DOHH2 (cell line): ENCODE data around the gene MLLT10.
"Not testable (repeated sequence)": the region's sequence is repeated elsewhere in the genome, so short reads cannot be mapped to it uniquely, and the experiment has no call there.

Experiments
- H3F3A ChIP-seq: fragments of 200-600 bp; sonication (generic), shearing (Covaris generic); 2 replicates; pipeline ENCODE4 v1.6.0; 2016; ENCODE audit warnings: antibody characterized with exemption, mild to moderate bottlenecking; ENCODE audit not compliant: control insufficient read depth, insufficient read depth
- H3K27ac ChIP-seq: fragments of 200-600 bp; sonication (generic); 2 replicates; pipeline ENCODE4 v1.5.1; 2014; ENCODE audit warnings: low read depth, mild to moderate bottlenecking, low read length, moderate library complexity
- H3K27me3 ChIP-seq: fragments of 200-600 bp; sonication (generic); 2 replicates; pipeline ENCODE4 v1.6.1; 2014; ENCODE audit warnings: mild to moderate bottlenecking, low read length, mixed read lengths; ENCODE audit not compliant: control insufficient read depth
- H3K36me3 ChIP-seq: fragments of 200-600 bp; sonication (generic); 2 replicates; pipeline ENCODE4 v1.6.1; 2014; ENCODE audit warnings: mild to moderate bottlenecking, low read length, moderate library complexity, mixed read lengths; ENCODE audit not compliant: control insufficient read depth
- H3K4me1 ChIP-seq: fragments of 200-600 bp; sonication (generic); 2 replicates; pipeline ENCODE4 v1.6.1; 2014; ENCODE audit warnings: mild to moderate bottlenecking, low read length, mixed read lengths; ENCODE audit not compliant: control insufficient read depth
- H3K4me2 ChIP-seq: fragments of 200-600 bp; sonication (generic); 2 replicates; pipeline ENCODE4 v1.6.0; 2014; ENCODE audit warnings: mild to moderate bottlenecking, low read length, moderate library complexity
- H3K4me3 ChIP-seq: fragments of 200-600 bp; sonication (generic); 2 replicates; pipeline ENCODE4 v1.5.1; 2014; ENCODE audit warnings: mild to moderate bottlenecking, low read length, mixed read lengths
- H3K79me2 ChIP-seq: fragments of 200-600 bp; sonication (generic); 2 replicates; pipeline ENCODE4 v1.6.1; 2014; ENCODE audit warnings: mild to moderate bottlenecking, low read length, mixed read lengths; ENCODE audit not compliant: control insufficient read depth
- H3K9me2 ChIP-seq: fragments of 200-600 bp; sonication (generic); replicated peaks from 2 replicates; pipeline ENCODE4 v1.6.1; 2014; ENCODE audit warnings: mild to moderate bottlenecking, low read length, mixed read lengths; ENCODE audit not compliant: control insufficient read depth
- H3K9me3 ChIP-seq: fragments of 200-600 bp; sonication (generic); 2 replicates; pipeline ENCODE4 v1.6.1; 2014; ENCODE audit warnings: antibody characterized with exemption, low read length, mixed read lengths; ENCODE audit not compliant: control insufficient read depth, insufficient read depth
- H4K20me1 ChIP-seq: fragments of 200-600 bp; sonication (generic); 2 replicates; pipeline ENCODE4 v1.6.0; 2014; ENCODE audit warnings: low read depth, mild to moderate bottlenecking, antibody characterized with exemption, low read length, moderate library complexity; ENCODE audit not compliant: control insufficient read depth, insufficient read depth
- CTCF ChIP-seq: fragments of 200-600 bp; sonication (generic); IDR thresholded peaks from one replicate; pipeline ENCODE4 v1.5.1; 2014; ENCODE audit warnings: antibody characterized with exemption, mild to moderate bottlenecking, low read depth, low read length; ENCODE audit not compliant: poor library complexity, severe bottlenecking
- EZH2phosphoT487 ChIP-seq: fragments of 200-600 bp; sonication (generic); IDR thresholded peaks from 2 replicates; pipeline ENCODE4 v1.6.1; 2017; ENCODE audit warnings: borderline replicate concordance, mild to moderate bottlenecking, antibody characterized with exemption, low read length, moderate library complexity, mixed read lengths

Gene MLLT10

GRCh38 chr10:21627331-21627730 lies 93.3 kb downstream of the MLLT10 start:
- Histone ChIP-seq H3K4me1 (no peaks in the 10 kb centered on the region), H3K79me2 (peaks cover 2% of the 10 kb centered on the region; the same call in 1 of the 2 replicates), H3K9me3 (no peaks in the 10 kb centered on the region), H3F3A (no peaks in the 10 kb centered on the region), H3K27ac (no peak overlapping the region), H4K20me1 (no peaks in the 10 kb centered on the region; the same call in 1 of the 2 replicates), H3K36me3 (peaks cover 71% of the 10 kb centered on the region), H3K4me2 (no peak overlapping the region), H3K4me3 (no peak overlapping the region), H3K9me2 (no peaks in the 10 kb centered on the region), H3K27me3 (no peaks in the 10 kb centered on the region)
- no peak for TF ChIP-seq EZH2phosphoT487
- TF ChIP-seq CTCF: no peak

- TF ChIP-seq CTCF: no peak
- no peak for TF ChIP-seq EZH2phosphoT487
- H3K27me3 ChIP-seq: no peaks in the 10 kb centered on the region
- no peaks in the 10 kb centered on the region for H3K9me3 ChIP-seq
- H3K36me3 ChIP-seq: peaks cover 65% of the 10 kb centered on the region
- H3K4me1 ChIP-seq: no peaks in the 10 kb centered on the region
- H3K9me2 ChIP-seq: no peaks in the 10 kb centered on the region
- H3K79me2 ChIP-seq: peaks cover 2% of the 10 kb centered on the region; the same call in 1 of the 2 replicates
- no peak overlapping the region for H3K4me3 ChIP-seq
- H3K4me2 ChIP-seq: no peak overlapping the region
- H3F3A ChIP-seq: no peaks in the 10 kb centered on the region
- no peaks in the 10 kb centered on the region; the same call in 1 of the 2 replicates for H4K20me1 ChIP-seq
- no peak overlapping the region for H3K27ac ChIP-seq
Measured at GRCh38 chr10:21628023-21628422, 94.0 kb downstream of the MLLT10 start.

DNA sequence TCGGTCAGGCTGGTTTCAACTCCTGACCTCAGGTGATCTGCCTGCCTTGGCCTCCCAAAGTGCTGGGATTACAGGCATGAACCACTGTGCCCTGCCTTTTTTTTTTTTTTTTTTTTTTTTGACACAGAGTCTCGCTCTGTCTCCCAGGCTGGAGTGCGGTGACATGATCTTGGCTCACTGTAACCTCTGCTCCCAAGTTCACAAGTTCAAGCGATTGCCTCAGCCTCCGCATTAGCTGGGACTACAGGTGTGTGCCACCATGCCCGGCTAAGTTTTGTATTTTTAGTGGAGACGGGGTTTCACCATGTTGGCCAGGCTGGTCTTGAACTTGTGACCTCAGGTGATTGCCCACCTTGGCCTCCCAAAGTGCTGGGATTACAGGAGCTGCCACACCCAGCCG lies 94.6 kb downstream of the MLLT10 start:
- H3K27ac ChIP-seq, H3K4me2 ChIP-seq, H4K20me1 ChIP-seq, H3K4me3 ChIP-seq, H3K9me3 ChIP-seq, H3K27me3 ChIP-seq, H3K9me2 ChIP-seq, H3K4me1 ChIP-seq, H3K79me2 ChIP-seq, H3F3A ChIP-seq: not testable (repeated sequence)
- H3K36me3 ChIP-seq: peaks cover 59% of the 10 kb centered on the region

DNA sequence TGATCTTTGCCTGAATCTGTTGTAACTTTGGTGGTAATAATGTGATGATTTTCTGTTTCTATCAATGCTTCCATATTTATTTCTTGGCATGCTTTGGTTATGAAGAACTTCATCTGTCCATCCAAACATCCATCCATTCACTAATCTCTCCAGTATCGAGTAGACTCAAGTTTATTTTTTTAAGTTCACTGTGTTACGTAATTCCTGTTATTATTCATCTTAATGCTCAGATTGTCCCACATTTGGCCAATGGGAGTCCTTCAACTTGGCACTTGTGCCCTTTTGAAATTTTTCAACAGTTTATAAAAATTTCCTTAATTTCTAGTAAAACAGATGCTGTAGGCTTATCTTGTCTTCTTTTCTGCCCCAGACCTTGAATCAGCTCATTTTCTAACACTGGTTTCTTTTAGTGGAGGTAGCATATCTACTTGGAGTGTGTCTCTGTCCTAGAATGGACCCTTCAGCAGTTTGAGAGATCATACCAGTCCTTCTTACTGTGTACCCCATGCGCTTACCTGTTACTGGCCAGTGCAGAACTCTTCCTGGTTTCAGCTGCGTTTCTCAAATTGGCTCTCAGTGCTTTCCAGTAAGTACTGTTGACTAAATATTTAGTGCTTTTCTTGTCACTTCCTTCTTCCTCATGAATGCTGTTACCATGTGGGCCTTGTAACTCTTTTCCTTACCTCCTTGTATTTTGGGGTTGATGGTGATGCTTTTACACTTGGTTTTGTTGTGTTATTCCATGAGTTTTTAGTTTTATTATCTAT lies 100.8 kb downstream of the MLLT10 start:
- Histone ChIP-seq H3K27ac (no peak overlapping the region), H3K4me1 (no peaks in the 10 kb centered on the region), H3K9me2 (no peaks in the 10 kb centered on the region), H3K79me2 (peaks cover 22% of the 10 kb centered on the region), H3K4me2 (no peak overlapping the region), H3K36me3 (peaks cover 56% of the 10 kb centered on the region), H3K27me3 (no peaks in the 10 kb centered on the region), H3K9me3 (no peaks in the 10 kb centered on the region), H3F3A (no peaks in the 10 kb centered on the region), H3K4me3 (no peak overlapping the region), H4K20me1 (no peaks in the 10 kb centered on the region)
- TF ChIP-seq CTCF (no peak), EZH2phosphoT487 (no peak)
